HAP-1 (cell line): ENCODE results near the gene POTEF.
"Not testable (repeated sequence)": the region's sequence is repeated elsewhere in the genome, so short reads cannot be mapped to it uniquely, and the experiment has no call there.

ENCODE experiments used
- DNase-seq, 2 experiments: peaks; one replicate each; pipeline ENCODE4 v3.0.0-alpha.2; 2016 to 2020; ENCODE audit warnings: low spot score in 2 of 2
- H3K27me3 ChIP-seq: fragments of 250-450 bp; sonication (Bioruptor Pico); 2 replicates; pipeline ENCODE4 v1.5.1; 2020; ENCODE audit warnings: low read depth, mild to moderate bottlenecking, moderate library complexity
- H3K36me3 ChIP-seq: fragments of 250-450 bp; sonication (Bioruptor Pico); replicated peaks from 2 replicates; pipeline ENCODE4 v1.5.1; 2020; ENCODE audit warnings: mild to moderate bottlenecking
- H3K4me1 ChIP-seq: fragments of 250-450 bp; sonication (Bioruptor Pico); 2 replicates; pipeline ENCODE4 v1.5.1; 2020; ENCODE audit warnings: mild to moderate bottlenecking
- H3K4me3 ChIP-seq: fragments of 250-450 bp; sonication (Bioruptor Pico); 2 replicates; pipeline ENCODE4 v1.5.1; 2020; ENCODE audit warnings: mild to moderate bottlenecking, moderate library complexity
- H3K9me3 ChIP-seq: fragments of 250-450 bp; sonication (Bioruptor Pico); 2 replicates; pipeline ENCODE4 v1.5.1; 2020; ENCODE audit warnings: mild to moderate bottlenecking, moderate library complexity
- in situ Hi-C: fragments of 300-500 bp; cut with MboI; formaldehyde crosslinking; loops from 3 replicates; pipeline ENCODE4 v1.14.3; 2020; ENCODE audit warnings: low sequenced_read_pairs, inconsistent platforms, mixed read lengths

POTEF gene

DNA sequence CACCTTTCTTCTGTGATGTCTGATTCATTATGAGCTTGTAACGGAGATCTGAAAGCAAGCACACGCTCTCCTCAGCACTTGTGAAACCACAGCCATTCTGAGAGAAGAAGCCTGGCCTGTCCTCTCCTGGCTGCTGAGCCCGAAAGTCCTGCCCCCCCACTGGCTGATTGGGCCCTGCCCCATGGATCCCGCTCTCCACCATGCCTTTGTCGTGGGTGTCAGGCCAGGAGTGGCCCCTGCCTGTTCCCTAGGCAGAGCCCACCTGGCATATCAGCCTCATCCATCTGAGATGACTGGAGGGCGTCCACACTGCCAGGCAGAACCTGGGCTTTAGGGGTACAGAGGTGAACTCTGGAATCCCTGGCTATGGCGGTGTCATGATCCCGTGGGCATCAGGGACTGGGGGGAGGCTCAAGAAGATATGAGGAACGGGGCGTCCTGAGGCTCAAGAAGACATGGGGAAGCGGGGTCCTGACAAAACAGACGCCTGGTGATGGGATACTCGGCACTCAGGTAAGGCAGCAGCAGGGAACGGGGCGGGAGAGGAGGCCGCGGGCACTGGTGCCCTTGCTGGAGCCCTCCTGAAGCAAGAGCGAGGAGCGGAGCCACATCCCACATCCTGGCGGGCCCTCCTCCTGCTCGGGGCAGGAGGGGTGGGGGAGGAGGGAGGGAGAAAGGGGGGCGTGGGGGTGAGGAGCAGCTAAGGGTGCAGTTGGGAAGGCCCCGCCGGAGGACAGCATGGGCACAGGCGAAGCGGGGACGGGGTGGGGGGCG, 14.4 kb upstream of the POTEF start:
- in situ Hi-C loops, H3K4me1 ChIP-seq, H3K27me3 ChIP-seq, DNase-seq, H3K36me3 ChIP-seq, H3K4me3 ChIP-seq, H3K9me3 ChIP-seq: not testable (repeated sequence)

DNA sequence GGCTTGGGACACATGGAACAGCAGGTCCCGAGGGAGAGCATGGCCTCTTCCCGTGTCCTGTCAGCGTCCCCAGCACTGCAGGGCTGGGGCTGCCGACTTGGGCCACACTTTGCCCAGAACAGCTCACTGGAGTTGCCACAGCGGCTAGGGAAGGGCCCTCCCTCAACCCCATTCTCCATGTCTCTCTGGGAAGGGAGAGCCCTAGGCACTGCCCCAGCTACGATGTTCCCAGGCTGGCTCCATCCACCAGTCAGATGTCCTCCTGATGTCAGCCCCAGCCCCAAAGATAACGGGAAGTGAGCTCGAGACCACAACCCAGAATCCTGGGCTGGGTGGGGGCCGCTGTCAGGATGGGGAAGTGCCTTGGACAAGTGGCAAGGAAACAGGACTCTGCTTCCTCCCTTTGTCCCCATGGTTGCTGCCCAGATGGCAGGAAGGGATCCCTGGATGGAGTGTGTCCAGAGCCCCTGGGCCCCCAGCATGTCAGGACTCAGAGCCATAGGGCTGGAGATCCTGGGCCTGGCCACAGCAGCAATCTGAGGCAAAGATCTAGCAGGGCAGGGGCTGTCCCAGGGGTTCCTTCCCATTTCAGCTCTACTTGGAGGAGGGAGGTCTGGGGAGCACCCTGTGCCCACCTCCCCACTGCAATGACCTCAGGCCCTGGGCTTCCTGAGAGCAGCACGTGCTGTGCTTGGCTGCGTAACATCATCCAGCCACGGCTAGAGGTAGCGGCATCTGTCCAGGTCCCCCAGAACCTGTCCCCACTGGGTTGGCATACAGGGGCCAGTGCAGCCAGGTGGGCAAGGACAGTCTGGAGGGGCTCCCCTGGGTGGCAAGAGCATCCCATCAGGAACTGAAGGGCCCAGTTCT, 13.6 kb upstream of the POTEF start:
- H3K36me3 ChIP-seq, H3K27me3 ChIP-seq, H3K4me1 ChIP-seq, H3K4me3 ChIP-seq, in situ Hi-C loops, DNase-seq, H3K9me3 ChIP-seq: not testable (repeated sequence)

DNA sequence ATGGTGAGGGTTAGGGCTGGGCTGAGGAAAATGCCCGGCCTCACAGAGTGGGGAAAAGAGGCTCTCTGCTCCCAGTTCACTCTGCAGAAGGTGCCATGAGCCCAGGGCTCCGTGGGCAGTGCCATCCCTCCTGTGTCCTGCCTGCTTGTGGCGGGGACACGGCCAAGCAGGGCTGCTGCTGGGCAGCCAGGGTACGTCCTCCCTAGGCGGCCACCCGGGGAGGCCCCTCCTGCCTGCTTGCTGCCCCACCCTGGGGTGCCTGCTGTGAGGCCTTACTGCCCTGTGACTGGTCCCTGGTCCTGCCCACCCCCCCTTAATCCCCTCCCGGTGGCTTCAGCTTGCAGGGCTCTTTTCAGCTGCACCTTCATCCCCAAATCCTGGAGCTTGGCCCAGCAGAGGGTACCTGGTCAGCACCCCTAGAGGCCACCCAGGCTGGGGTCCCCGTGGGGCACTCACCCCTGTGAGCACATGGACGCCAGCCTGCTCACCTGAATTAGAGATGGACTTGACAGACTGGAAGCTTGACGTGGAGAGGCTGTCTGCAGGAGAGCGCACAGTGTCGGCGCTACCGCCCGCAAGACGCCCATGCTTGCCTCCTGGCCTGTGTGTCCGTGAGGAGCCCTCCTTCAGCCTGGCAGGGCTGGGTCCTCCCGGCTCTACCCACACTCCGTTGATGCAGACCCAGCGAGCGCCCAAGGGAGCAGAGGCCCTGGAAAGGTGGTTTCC, 12.8 kb upstream of the POTEF start:
- H3K4me3 ChIP-seq, in situ Hi-C loops, H3K4me1 ChIP-seq, H3K36me3 ChIP-seq, DNase-seq, H3K27me3 ChIP-seq, H3K9me3 ChIP-seq: not testable (repeated sequence)

DNA sequence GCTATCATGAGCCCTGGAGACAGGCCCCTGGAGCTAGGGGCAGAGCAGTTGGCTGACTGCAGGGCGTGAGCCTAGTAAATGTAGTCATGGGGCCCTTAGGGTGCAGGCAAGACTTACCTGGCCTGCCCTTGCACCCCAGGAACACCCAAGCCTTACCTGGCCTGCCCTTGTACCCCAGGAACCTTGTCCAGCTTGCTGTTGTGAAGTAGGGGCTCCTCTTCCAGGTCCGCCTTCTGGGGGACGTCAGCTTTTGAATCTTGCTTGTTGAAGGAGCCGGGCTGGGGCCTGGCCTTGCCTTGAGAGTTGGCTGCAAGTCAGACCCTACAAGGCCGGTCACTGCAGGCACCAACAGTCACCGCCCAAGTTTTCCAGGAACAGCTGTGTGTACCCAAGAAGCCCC, 12.0 kb upstream of the POTEF start:
- H3K9me3 ChIP-seq, in situ Hi-C loops, H3K36me3 ChIP-seq, H3K4me3 ChIP-seq, H3K27me3 ChIP-seq, DNase-seq, H3K4me1 ChIP-seq: not testable (repeated sequence)

DNA sequence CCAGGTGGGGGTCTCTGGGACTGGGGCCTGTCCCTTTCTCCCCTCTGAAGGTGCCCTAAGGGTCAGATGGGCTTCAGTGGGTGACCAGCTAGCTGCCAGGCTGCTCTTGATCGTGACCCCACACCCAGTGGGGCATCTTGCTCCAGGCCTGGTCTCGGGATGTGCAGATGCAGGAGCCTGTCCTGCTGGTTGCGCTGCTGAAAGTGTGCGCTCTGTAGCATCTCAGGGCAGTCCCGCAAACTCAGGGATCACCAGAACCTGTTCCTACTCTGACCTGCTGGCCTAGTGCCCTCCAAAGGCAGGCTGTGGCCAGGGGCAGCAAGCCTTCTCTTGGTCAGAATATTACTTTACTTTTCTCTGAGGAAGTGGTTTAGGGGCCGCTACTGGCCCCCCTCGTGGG, 11.5 kb upstream of the POTEF start:
- H3K9me3 ChIP-seq, H3K27me3 ChIP-seq, H3K4me1 ChIP-seq, H3K4me3 ChIP-seq, DNase-seq, in situ Hi-C loops, H3K36me3 ChIP-seq: not testable (repeated sequence)

DNA sequence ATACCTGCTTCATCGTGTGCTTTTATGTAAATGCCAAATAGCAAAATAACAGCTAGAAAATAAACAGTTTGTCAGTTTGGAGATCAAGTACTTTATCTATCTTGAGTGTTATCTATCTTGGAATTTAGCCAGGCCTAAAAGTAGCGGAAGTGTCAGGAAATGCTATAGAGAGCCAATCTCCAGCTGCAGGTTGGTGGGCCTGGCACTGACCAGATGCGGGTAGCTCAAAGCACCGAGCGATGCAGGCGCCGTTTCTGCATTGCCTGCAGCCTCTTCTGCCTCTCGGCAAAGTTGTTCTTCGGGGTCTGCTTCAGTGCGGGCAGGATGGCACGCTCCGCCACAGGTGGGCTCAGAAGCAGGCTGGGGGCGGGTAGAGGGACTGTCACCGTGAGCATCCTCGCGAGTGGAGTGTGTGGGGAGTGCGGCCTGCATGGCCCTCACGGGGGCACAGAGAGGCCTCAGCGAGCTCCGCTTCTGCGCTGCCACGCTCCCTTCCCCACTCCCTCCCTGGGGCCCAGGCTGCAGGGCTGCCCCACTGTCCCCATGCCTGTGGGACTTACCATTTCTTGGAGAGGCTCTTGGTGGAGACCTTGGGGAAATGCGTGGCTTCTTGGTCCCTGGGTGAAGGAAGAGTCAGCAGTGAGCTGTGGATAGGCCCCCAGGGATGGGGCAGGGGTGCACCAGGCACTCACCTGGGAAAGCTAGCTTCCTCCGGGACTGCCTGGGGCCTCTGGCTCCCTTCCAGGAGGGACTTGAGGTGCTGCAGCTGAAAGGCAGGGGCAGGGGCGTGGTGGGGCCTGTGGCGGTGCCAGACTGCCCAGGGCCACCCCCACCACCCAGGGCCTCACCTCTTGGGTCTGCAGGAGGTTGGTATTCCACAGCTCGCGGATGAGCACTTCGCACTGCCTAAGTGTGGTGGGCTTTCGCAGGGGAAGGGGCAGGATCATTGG, 10.6 kb upstream of the POTEF start:
- H3K4me3 ChIP-seq, DNase-seq, H3K9me3 ChIP-seq, H3K4me1 ChIP-seq, H3K36me3 ChIP-seq, H3K27me3 ChIP-seq, in situ Hi-C loops: not testable (repeated sequence)

DNA sequence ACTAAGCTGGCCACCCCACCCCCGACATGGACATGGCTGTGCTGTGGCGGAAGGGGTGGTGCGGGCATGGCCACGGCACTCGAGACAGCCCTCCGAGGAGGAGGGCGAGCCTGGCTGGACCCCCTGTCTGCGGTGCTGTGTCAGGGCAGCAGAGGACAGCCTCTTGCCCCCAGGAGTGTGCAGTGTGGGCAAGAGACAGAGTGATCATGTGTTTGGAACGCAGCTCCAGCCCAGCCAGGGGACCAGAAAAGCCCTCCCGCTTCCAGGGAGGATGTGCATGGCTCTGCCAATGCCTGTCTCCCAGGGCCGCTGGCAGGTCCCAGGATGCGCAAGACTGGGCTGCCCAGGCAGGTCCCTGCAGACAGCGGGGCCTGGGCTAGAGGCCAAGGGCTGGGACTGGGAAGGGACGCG, 9.8 kb upstream of the POTEF start:
- H3K4me3 ChIP-seq, H3K36me3 ChIP-seq, H3K9me3 ChIP-seq, H3K27me3 ChIP-seq, DNase-seq, H3K4me1 ChIP-seq, in situ Hi-C loops: not testable (repeated sequence)

DNA sequence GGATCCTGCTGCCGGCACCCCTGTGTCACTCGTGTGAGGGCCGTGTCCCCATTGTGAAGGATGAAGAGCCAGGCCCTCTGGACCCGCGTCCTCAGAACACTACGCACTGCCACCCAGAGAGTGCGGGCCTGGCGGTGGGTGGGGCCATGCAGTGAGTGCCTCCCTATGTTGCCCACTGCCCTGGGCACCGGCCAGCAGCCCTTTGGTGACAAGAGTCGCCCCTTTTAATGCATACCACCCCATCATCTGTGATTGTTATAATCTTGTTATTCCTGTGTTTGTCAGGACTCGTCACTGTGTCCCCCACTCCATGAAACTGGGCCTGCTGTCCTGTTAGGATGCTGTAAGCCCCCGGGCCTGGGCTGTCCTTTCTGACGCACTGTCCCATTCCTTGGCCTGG, 9.3 kb upstream of the POTEF start:
- H3K4me3 ChIP-seq, in situ Hi-C loops, H3K9me3 ChIP-seq, H3K27me3 ChIP-seq, H3K36me3 ChIP-seq, H3K4me1 ChIP-seq, DNase-seq: not testable (repeated sequence)

DNA sequence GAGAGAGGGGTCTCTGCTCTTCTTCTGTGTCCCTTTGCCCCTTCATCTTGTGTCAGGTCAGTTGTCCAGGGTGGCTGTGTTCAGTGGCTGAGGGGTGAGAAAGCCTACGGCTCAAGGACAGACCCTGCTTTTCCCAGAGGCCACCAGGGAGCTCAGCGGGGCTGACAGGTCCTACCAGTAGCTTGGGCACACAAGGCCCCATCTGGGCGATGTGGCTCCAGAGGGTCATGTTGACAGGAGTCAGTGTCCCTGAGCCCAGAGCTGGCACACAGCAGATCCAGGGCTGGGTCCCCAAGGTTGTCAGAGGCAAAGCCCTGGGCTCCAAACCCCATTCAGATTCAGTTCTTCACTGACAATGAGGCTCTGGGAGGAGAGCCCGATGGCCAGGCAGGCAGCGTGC, 8.1 kb upstream of the POTEF start:
- H3K4me3 ChIP-seq, DNase-seq, H3K9me3 ChIP-seq, H3K36me3 ChIP-seq, H3K4me1 ChIP-seq, H3K27me3 ChIP-seq, in situ Hi-C loops: not testable (repeated sequence)

DNA sequence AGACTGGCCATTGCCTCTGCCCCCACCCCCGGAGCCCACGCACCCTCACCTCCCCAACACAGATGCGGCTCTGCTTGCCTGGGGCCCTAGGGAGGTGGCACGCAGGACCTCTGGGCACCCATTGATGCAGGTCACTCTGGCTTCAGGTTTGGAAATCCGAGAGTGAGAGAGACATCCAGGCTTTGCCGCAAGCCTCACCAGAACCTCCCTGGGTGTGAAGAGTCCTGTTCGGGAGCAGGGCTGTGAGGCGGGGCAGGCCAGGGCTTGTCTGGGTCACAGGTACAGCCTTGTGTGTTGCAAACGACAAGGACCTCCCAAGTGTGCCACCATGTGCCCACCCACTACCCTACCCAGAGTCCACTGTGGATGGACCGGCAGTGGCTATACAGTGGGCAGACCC, 7.5 kb upstream of the POTEF start:
- in situ Hi-C loops, H3K4me1 ChIP-seq, H3K36me3 ChIP-seq, H3K27me3 ChIP-seq, H3K4me3 ChIP-seq, DNase-seq, H3K9me3 ChIP-seq: not testable (repeated sequence)

DNA sequence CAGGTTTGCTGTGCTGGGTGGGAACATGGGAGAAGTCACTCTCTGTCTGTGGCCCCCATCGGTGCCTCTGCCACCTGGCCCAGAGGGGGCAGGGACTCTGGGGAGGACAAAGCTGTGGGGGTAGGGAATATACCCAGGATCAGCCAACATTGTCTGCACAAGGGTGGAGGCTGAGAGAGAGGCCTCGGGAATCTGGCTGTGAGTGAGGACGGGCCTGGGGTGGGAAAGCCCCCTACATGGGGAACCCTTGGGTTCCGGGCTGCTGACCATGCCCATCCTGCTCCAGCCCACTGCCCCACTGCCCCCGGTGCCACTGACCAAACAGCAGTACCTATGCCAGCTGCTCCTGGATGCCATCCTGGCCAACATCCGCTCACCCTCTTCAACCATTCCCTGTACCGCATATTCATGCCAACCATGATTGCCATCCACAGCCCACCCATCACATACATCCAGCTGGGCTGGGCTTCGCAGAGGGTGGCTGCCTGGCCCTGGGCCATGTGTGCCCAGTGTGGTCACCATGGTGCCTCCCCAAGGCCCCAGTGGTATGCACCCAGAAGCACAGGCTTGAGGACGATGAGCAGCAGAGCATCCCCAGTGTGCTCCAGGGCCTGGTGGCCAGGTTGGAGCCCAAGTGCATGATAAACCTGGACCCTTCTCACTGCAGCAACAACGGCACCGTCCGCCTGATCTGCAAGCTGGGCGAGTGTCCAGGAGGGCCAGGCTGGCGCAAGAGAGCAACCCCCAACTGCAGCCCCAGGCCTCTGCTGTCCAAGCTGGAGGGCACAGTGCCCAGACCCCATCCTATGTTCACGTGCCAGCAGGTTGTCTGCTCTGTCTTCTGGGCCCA, 6.9 kb upstream of the POTEF start:
- Histone ChIP-seq H3K27me3 (no peaks in the 10 kb centered on the region), H3K36me3 (no peaks in the 10 kb centered on the region), H3K4me1 (no peaks in the 10 kb centered on the region), H3K4me3 (no peak overlapping the region), H3K9me3 (no peaks in the 10 kb centered on the region)
- in situ Hi-C loops = no loop called here
- no peak for DNase-seq

DNA sequence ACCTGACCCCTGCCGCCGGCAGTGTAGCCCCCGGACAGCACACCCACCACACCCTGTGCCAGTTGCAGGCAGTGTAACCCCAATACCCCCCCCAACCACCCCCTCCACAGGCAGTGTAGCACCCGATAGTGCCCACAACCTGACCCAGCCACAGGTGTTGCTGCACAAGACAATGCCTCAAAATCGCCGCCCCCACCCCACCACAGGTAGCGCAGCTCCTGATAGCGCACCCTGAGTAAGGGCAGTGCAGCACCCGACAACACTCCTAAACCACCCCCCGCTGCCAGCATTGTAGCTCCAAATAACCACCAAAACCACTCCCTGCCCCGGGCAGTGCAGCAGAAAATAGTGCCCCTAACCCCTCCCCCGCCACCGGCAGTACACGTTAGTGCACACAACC, 558 bp downstream of the POTEF start:
- H3K9me3 ChIP-seq, H3K4me3 ChIP-seq, DNase-seq, H3K36me3 ChIP-seq, H3K27me3 ChIP-seq, H3K4me1 ChIP-seq, in situ Hi-C loops: not testable (repeated sequence)
